Activated T-helper 1 cell treated with anti-CD3 and anti-CD28 coated beads, Interleukin-12 subunit alpha, Interleukin-12 subunit beta, Interleukin-2, Interleukin-4 antibody, amounts not matched to agents 30 ng/mL and 10 ng/mL and 1 ng/mL, durations not matched to agents 14 hours and 24 hours and 36 hours (primary cell): ENCODE results near the gene MAN2B1. TPM values are rescaled to one million over a fixed set of nuclear protein-coding genes. Genes with fewer than 3 reads are reported as not detected.
"Not testable (repeated sequence)": the region's sequence is repeated elsewhere in the genome, so short reads cannot be mapped to it uniquely, and the experiment has no call there.

Experiments used
- DNase-seq: peaks from one replicate; pipeline ENCODE4 v3.0.0; 2021; ENCODE audit warnings: low spot score
- H3K27ac Mint-ChIP-seq: one replicate; pipeline ENCODE4 v1.8.0; 2021; ENCODE audit warnings: mild to moderate bottlenecking, mixed read lengths
- H3K27me3 Mint-ChIP-seq: one replicate; pipeline ENCODE4 v1.8.0; 2022; ENCODE audit warnings: mild to moderate bottlenecking, moderate library complexity, mixed read lengths; ENCODE audit not compliant: insufficient read depth
- H3K36me3 Mint-ChIP-seq: one replicate; pipeline ENCODE4 v1.8.0; 2021; ENCODE audit warnings: low read depth, mixed read lengths
- H3K4me1 Mint-ChIP-seq: one replicate; pipeline ENCODE4 v1.8.0; 2021; ENCODE audit warnings: low read depth, mixed read lengths
- H3K4me3 Mint-ChIP-seq: one replicate; pipeline ENCODE4 v1.8.0; 2021; ENCODE audit warnings: mild to moderate bottlenecking, moderate library complexity, mixed read lengths
- H3K9me3 Mint-ChIP-seq: one replicate; pipeline ENCODE4 v1.8.0; 2021; ENCODE audit warnings: mixed read lengths
- intact Hi-C: fragments of 100-400 bp; cut with micrococcal nuclease; formaldehyde crosslinking; loops from one replicate; pipeline ENCODE4 v1.15.1; 2024
- total RNA-seq: library from RNA; stranded (reverse); gene quantifications from 2 replicates; pipeline ENCODE4 v1.2.3, GENCODE V29; 2022

MAN2B1 gene
- total RNA-seq, 1 donor from 2014 or later: 132 TPM

DNA sequence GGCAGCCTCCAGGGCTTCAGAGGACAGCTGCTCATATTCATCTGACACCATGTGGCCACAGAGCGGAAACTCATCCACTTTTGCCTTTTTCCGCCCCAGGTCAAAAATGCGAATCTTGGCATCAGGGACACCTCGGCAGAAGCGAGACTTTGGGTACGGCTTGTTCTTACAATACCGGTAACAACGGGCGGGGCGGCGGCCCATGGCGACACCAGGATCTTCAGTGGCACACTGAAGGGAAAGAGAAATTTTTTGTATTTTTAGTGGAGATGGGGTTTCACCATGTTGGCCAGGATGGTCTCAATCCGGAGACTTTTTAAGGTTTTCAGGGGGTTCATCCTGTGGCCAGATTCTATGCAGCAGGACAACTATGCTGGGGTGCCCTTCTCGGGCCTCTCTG is 22.8 kb downstream of the MAN2B1 start:
- H3K4me3 Mint-ChIP-seq, intact Hi-C loops, H3K9me3 Mint-ChIP-seq, H3K27ac Mint-ChIP-seq, H3K27me3 Mint-ChIP-seq, DNase-seq, H3K4me1 Mint-ChIP-seq: not testable (repeated sequence)
- peaks cover 20% of the 10 kb centered on the region for H3K36me3 Mint-ChIP-seq

DNA sequence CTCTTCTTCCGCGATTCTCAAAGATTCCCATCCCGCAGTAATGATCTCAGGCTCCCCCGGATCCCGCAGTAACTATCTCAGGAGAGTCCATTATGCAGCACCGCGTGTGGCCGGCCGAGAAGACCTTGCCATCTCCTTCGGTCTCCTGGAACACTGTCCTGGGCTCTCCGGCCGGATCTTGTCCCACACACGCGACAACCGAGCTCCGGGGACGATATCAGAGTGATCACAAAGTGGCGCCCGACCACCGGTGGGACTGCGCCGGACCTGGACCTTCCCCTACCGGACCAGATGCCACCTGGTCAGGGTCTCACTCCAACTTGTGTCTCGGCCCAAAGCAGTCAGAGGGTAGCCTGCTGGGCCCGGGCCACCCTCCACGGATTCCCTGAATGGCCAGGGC is 24.0 kb downstream of the MAN2B1 start:
- H3K36me3 Mint-ChIP-seq: peaks cover 20% of the 10 kb centered on the region
- peaks cover 9% of the 10 kb centered on the region for H3K4me1 Mint-ChIP-seq
- H3K9me3 Mint-ChIP-seq: no peaks in the 10 kb centered on the region
- intact Hi-C loops: no loop called here
- H3K27me3 Mint-ChIP-seq: no peaks in the 10 kb centered on the region
- H3K27ac Mint-ChIP-seq: no peak overlapping the region
- H3K4me3 Mint-ChIP-seq: no peak overlapping the region
- no peak for DNase-seq

- DNase-seq: no peak
- H3K4me1 Mint-ChIP-seq: peaks cover 9% of the 10 kb centered on the region
- peaks cover 20% of the 10 kb centered on the region for H3K36me3 Mint-ChIP-seq
- no peak overlapping the region for H3K4me3 Mint-ChIP-seq
- intact Hi-C loops: loop anchor here (2.0 kb wide), 1 partner anchor 31 kb away; the partner anchor contains the start of genes ZNF490 and ZNF791
- H3K9me3 Mint-ChIP-seq: no peaks in the 10 kb centered on the region
- no peak overlapping the region for H3K27ac Mint-ChIP-seq
- no peaks in the 10 kb centered on the region for H3K27me3 Mint-ChIP-seq
Measured at GRCh38 chr19:12641456-12641855, 25.1 kb downstream of the MAN2B1 start.

DNA sequence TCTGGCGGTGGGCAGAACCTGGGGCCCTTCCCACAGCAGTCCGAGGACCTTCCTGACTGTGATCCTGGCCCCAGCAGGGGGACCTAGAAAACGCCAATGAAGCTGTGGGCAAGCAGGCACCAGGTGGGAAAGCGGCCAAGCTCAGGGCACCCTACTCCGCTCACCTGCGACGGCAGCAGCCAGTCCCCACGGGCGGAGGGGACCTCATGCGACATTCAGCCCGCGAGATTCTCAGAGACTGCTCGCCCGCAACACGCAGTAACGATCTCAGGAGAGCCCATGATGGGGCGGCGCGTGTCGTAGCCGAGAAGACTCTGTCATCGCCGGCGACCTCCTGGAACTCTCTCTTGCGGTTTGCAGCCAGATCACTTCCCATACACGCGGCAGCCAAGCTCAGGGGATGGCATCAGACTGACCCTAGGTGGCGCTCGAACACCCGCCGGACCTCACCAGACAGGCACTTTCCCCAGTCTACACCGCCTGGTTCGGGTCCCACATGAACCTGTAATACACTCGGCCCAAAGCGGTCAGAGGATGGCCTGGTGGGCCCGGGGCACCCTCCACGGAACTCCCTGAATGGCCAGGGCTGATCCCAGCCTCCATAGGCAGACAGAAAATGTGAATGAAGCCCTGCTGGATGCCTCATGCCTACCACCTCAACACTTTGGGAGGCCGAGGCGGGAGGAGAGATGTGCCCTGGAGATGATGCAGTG is 26.5 kb downstream of the MAN2B1 start:
- Mint-ChIP-seq H3K36me3 (peaks cover 23% of the 10 kb centered on the region), H3K27ac (peak overlapping the region; percentile 63), H3K4me1 (peaks cover 13% of the 10 kb centered on the region), H3K27me3 (no peaks in the 10 kb centered on the region), H3K4me3 (peak overlapping the region; percentile 53), H3K9me3 (peaks cover 3% of the 10 kb centered on the region)
- DNase-seq: peak; percentile 72
- intact Hi-C loops: loop anchor here (1.0 to 2.0 kb wide), 4 partner anchors 26 to 76 kb away; partner anchors contain the start of genes MAN2B1, WDR83, ZNF490 and ZNF791

DNA sequence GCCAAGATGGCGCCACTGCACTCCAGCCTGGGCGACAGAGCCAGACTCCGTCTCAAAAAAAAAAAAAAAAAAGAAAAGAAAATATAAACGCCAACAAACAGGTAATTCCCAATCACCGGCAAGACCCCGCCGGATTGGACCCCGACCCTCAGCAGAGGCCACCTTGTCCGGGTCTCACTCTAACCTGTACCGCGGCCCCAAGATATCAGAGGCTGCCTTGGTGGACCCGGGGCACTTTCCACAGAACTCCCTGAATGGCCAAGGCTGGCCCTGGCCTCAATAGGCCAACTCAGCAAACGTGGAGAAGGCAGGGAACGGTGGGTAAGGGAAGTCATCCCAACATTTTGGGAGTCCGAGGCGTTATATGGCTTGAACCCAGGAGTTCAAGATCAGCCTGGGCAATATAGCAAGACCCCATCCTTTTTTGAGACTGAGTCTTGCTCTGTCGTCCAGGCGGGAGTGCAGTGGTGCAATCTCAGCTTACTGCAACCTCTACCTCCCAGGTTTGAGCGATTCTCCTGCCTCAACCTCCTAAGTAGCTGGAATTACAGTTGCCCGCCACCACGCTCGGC is 27.8 kb downstream of the MAN2B1 start:
- no peaks in the 10 kb centered on the region for H3K27me3 Mint-ChIP-seq
- intact Hi-C loops: no loop called here
- H3K4me1 Mint-ChIP-seq: peaks cover 15% of the 10 kb centered on the region

GRCh38 chr19:12636631-12637030 is 29.9 kb downstream of the MAN2B1 start:
- Mint-ChIP-seq H3K4me3 (no peak overlapping the region), H3K9me3 (peaks cover 9% of the 10 kb centered on the region), H3K27ac (no peak overlapping the region), H3K27me3 (no peaks in the 10 kb centered on the region), H3K36me3 (peaks cover 26% of the 10 kb centered on the region), H3K4me1 (peaks cover 15% of the 10 kb centered on the region)
- DNase-seq: no peak
- intact Hi-C loops: no loop called here

More for the DNA sequence above, 27.8 kb downstream of the MAN2B1 start:
- no peak for DNase-seq
- H3K27ac Mint-ChIP-seq: no peak overlapping the region
- H3K4me3 Mint-ChIP-seq: no peak overlapping the region
- peaks cover 4% of the 10 kb centered on the region for H3K9me3 Mint-ChIP-seq
- H3K36me3 Mint-ChIP-seq: peaks cover 24% of the 10 kb centered on the region

- no peaks in the 10 kb centered on the region for H3K4me1 Mint-ChIP-seq
- H3K36me3 Mint-ChIP-seq: peaks cover 61% of the 10 kb centered on the region
- intact Hi-C loops: no loop called here
- no peak overlapping the region for H3K27ac Mint-ChIP-seq
- no peaks in the 10 kb centered on the region for H3K27me3 Mint-ChIP-seq
- no peak overlapping the region for H3K4me3 Mint-ChIP-seq
- no peak for DNase-seq
- H3K9me3 Mint-ChIP-seq: peaks cover 40% of the 10 kb centered on the region
Measured at GRCh38 chr19:12629215-12629614, 37.3 kb downstream of the MAN2B1 start.

DNA sequence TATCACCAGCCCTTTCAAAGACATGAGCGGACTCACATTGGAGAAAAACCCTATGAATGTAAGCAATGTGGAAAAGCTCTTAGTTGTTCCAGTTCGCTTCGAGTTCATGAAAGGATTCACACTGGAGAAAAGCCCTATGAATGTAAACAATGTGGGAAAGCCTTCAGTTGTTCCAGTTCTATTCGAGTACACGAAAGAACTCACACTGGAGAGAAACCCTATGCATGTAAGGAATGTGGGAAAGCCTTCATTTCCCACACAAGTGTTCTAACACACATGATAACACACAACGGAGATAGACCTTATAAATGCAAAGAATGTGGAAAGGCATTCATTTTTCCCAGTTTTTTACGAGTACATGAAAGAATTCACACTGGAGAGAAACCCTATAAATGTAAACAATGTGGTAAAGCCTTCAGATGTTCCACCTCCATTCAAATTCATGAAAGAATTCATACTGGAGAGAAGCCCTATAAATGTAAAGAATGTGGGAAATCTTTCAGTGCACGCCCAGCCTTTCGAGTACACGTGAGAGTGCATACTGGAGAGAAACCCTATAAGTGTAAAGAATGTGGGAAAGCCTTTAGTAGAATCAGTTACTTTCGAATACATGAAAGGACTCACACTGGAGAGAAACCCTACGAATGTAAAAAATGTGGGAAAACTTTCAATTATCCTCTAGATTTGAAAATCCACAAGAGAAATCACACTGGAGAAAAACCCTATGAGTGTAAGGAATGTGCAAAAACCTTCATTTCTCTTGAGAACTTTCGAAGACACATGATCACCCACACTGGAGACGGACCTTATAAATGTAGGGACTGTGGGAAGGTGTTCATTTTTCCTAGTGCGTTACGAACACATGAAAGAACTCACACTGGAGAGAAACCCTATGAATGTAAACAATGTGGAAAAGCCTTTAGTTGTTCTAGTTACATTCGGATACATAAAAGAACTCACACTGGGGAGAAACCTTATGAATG is 38.2 kb downstream of the MAN2B1 start:
- Mint-ChIP-seq H3K27me3 (no peaks in the 10 kb centered on the region), H3K36me3 (peaks cover 57% of the 10 kb centered on the region), H3K4me3 (no peak overlapping the region), H3K4me1 (no peaks in the 10 kb centered on the region), H3K27ac (no peak overlapping the region), H3K9me3 (peaks cover 38% of the 10 kb centered on the region)
- DNase-seq: no peak
- intact Hi-C loops: no loop called here

DNA sequence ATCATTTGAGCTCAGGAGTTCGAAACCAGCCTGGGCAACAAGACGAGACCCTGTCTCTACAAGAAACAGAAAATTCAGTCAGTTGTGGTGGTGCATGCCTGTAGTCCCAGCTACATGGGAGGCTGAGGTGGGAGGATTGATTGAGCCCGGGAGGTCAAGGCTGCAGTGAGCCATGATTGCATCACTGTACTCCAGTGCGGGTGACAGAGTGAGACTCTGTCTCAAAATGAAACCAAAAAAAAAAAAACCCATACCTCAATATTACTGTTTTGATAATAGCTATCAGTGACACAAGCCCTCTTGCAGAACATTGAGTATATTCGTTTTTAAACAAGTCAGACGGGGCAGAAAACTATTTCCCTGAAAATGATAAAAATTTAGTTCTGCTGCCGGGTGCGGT is 39.6 kb downstream of the MAN2B1 start:
- Mint-ChIP-seq H3K4me3 (no peak overlapping the region), H3K9me3 (peaks cover 36% of the 10 kb centered on the region), H3K36me3 (peaks cover 57% of the 10 kb centered on the region), H3K4me1 (no peaks in the 10 kb centered on the region), H3K27ac (no peak overlapping the region), H3K27me3 (no peaks in the 10 kb centered on the region)
- intact Hi-C loops: no loop called here
- DNase-seq: no peak

DNA sequence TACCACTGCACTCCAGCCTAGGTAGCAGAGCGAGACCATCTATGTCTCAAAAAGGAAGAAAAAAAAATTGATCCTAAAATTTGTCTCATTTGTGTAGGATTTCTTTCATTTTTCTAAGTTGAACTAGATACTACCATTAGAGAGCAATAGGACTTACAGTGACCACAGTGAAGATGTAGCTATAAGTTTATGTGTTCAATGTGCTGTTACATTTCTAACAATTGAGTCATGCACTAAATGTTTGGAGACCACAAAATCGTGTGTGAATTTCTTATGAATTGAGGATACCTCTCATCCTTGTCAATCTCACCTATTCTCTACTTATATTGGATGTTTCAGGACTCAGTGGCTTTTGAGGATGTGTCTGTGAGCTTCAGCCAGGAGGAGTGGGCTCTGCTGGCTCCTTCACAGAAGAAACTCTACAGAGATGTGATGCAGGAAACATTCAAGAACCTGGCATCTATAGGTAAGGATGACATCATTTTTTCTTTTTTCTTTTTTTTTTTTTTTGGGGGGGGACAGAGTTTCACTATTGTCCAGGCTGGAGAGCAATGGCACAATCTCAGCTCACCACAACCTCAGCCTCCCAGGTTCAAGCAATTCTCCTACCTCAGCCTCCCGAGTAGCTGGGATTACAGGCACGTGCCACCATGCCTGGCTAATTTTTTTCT is 43.0 kb downstream of the MAN2B1 start:
- H3K36me3 Mint-ChIP-seq: peaks cover 47% of the 10 kb centered on the region
- H3K4me1 Mint-ChIP-seq: no peaks in the 10 kb centered on the region
- intact Hi-C loops: no loop called here

DNA sequence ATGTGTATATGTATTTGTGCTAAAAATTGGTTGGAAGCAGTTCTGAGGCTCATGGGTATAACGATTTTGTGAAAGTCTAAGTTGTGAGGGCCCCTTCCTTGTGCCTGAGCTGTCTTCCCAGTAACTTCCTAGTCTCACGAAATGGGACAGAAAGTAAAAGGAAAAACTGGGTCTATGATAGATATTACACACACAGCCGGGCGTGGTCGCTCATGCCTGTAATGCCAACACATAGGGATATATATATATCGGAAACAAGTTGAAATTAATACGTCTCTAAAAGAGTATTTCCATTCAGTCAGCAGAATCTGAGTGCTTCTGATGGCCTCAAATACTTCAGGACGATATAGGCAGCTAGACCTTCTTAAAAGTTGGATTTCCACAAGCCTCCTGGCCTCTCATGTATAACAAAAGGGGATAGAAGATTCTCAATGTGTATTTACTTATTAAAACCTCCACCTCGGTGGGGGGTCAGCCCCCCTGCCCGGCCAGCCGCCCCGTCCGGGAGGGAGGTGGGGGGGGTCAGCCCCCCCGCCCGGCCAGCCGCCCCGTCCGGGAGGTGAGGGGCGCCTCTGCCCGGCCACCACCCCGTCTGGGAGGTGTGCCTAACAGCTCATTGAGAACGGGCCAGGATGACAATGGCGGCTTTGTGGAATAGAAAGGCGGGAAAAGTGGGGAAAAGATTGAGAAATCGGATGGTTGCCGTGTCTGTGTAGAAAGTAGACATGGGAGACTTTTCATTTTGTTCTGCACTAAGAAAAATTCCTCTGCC is 45.1 kb downstream of the MAN2B1 start:
- intact Hi-C loops, H3K9me3 Mint-ChIP-seq, H3K27me3 Mint-ChIP-seq, H3K4me3 Mint-ChIP-seq, DNase-seq, H3K4me1 Mint-ChIP-seq, H3K27ac Mint-ChIP-seq: not testable (repeated sequence)
- peaks cover 36% of the 10 kb centered on the region for H3K36me3 Mint-ChIP-seq

More for the DNA sequence above, 43.0 kb downstream of the MAN2B1 start:
- Mint-ChIP-seq H3K27ac (no peak overlapping the region), H3K27me3 (no peaks in the 10 kb centered on the region), H3K4me3 (no peak overlapping the region), H3K9me3 (peaks cover 16% of the 10 kb centered on the region)
- DNase-seq: no peak

- no peak overlapping the region for H3K4me3 Mint-ChIP-seq
- no peak for DNase-seq
- peaks cover 24% of the 10 kb centered on the region for H3K4me1 Mint-ChIP-seq
- peaks cover 32% of the 10 kb centered on the region for H3K36me3 Mint-ChIP-seq
- H3K27ac Mint-ChIP-seq: no peak overlapping the region
- H3K27me3 Mint-ChIP-seq: no peaks in the 10 kb centered on the region
- H3K9me3 Mint-ChIP-seq: no peaks in the 10 kb centered on the region
- intact Hi-C loops: no loop called here
Measured at GRCh38 chr19:12617646-12618045, 48.9 kb downstream of the MAN2B1 start.
